ENCODE measurements around the gene GCN1. TPM values are rescaled to one million over a fixed set of nuclear protein-coding genes. Genes with fewer than 3 reads are reported as not detected.
"Not testable (repeated sequence)": the region's sequence is repeated elsewhere in the genome, so short reads cannot be mapped to it uniquely, and the experiment has no call there.

GCN1 gene
- total RNA-seq, 1 donor from 2014 or later, result 49.0 TPM

GRCh38 chr12:120211904-120212283 is 17.4 kb upstream of the GCN1 start:
- Histone ChIP-seq H3K27ac (no peak overlapping the region), H3K36me3 (peaks cover 69 to 72% of the 10 kb centered on the region in 2 donors), H3K27me3 (no peaks in the 10 kb centered on the region), H3K4me3 (no peak overlapping the region), H3K9me3 (no peaks in the 10 kb centered on the region), H3K4me1 (no peaks in the 10 kb centered on the region)
- no peak for TF ChIP-seq CTCF (IDR thresholded peaks at IDR 0.05)
- intact Hi-C loops (cut with DNase I), result no loop called here
- no peak for DNase-seq (ENCODE audit: low spot score in 2 of 2)

- H3K36me3 ChIP-seq, result peaks cover 64 to 67% of the 10 kb centered on the region in 2 donors
- no peak for DNase-seq (ENCODE audit: low spot score in 2 of 2)
Observed at GRCh38 chr12:120211243-120211903, 16.9 kb upstream of the GCN1 start.

GRCh38 chr12:120209851-120210250 is 15.3 kb upstream of the GCN1 start:
- Histone ChIP-seq H3K27me3 (no peaks in the 10 kb centered on the region), H3K27ac (no peak overlapping the region), H3K9me3 (no peaks in the 10 kb centered on the region), H3K4me1 (no peaks in the 10 kb centered on the region), H3K36me3 (peaks cover 48 to 51% of the 10 kb centered on the region in 2 donors), H3K4me3 (no peak overlapping the region)
- no peak for DNase-seq (ENCODE audit: low spot score in 2 of 2)
- intact Hi-C loops (cut with DNase I), result no loop called here
- TF ChIP-seq CTCF (IDR thresholded peaks at IDR 0.05), result no peak

More at GRCh38 chr12:120211243-120211903, 16.9 kb upstream of the GCN1 start:
- no peaks in the 10 kb centered on the region for H3K9me3 ChIP-seq
- H3K27me3 ChIP-seq, result no peaks in the 10 kb centered on the region
- no peak overlapping the region for H3K27ac ChIP-seq
- no peaks in the 10 kb centered on the region for H3K4me1 ChIP-seq
- intact Hi-C loops (cut with DNase I), result no loop called here
- TF ChIP-seq CTCF (IDR thresholded peaks at IDR 0.05), result no peak
- no peak overlapping the region for H3K4me3 ChIP-seq

GRCh38 chr12:120207227-120207626 is 12.7 kb upstream of the GCN1 start:
- intact Hi-C loops (cut with DNase I), result no loop called here
- peaks cover 22 to 25% of the 10 kb centered on the region in 2 donors for H3K36me3 ChIP-seq
- H3K4me3 ChIP-seq, result no peak overlapping the region
- H3K27me3 ChIP-seq, result no peaks in the 10 kb centered on the region
- no peak for DNase-seq (ENCODE audit: low spot score in 2 of 2)
- TF ChIP-seq CTCF (IDR thresholded peaks at IDR 0.05), result no peak
- H3K27ac ChIP-seq, result no peak overlapping the region
- H3K4me1 ChIP-seq, result no peaks in the 10 kb centered on the region
- H3K9me3 ChIP-seq, result no peaks in the 10 kb centered on the region

- not testable (repeated sequence) for H3K4me3 ChIP-seq
- peaks cover 18 to 21% of the 10 kb centered on the region in 2 donors for H3K36me3 ChIP-seq
Observed at GRCh38 chr12:120206781-120207180, 12.3 kb upstream of the GCN1 start.

GRCh38 chr12:120206228-120206627 is 11.7 kb upstream of the GCN1 start:
- intact Hi-C loops (cut with DNase I), result no loop called here
- H3K27ac ChIP-seq, result no peak overlapping the region
- DNase-seq (ENCODE audit: low spot score in 2 of 2), result no peak
- H3K9me3 ChIP-seq, result no peaks in the 10 kb centered on the region
- H3K4me1 ChIP-seq, result no peaks in the 10 kb centered on the region
- peaks cover 12 to 15% of the 10 kb centered on the region in 2 donors for H3K36me3 ChIP-seq
- no peaks in the 10 kb centered on the region for H3K27me3 ChIP-seq
- H3K4me3 ChIP-seq, result no peak overlapping the region
- TF ChIP-seq CTCF (IDR thresholded peaks at IDR 0.05), result no peak

More at GRCh38 chr12:120206781-120207180, 12.3 kb upstream of the GCN1 start:
- H3K27me3 ChIP-seq; H3K9me3 ChIP-seq; intact Hi-C loops (cut with DNase I); DNase-seq (ENCODE audit: low spot score in 2 of 2); H3K4me1 ChIP-seq; H3K27ac ChIP-seq: not testable (repeated sequence)

Data from ascending aorta (tissue), 2 donors.